NK-92 treated with Interleukin-12 subunit alpha and Interleukin-12 subunit beta, amount 100 ng/mL, for 24 hours (cell line): ENCODE data around the gene EXOC5.
"Not testable (repeated sequence)": the region's sequence is repeated elsewhere in the genome, so short reads cannot be mapped to it uniquely, and the experiment has no call there.

Experiments
- DNase-seq: peaks from one replicate; lab custom pipeline; 2025; lab: John Stamatoyannopoulos, UW

The EXOC5 gene

DNA sequence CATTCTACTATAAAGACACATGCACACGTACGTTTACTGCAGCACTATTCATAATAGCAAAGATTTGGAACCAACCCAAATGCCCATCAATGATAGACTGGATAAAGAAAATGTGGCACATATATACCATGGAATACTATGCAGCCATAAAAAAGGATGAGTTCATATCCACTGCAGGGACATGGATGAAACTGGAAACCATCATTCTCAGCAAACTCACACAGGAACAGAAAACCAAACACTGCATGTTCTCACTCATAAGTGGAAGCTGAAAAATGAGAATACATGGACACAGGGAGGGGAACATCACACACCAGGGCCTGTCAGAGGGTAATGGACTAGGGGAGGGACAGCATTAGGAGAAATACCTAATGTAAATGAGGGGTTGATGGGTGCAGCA is 10.5 kb downstream of the EXOC5 start:
- DNase-seq = not testable (repeated sequence)

- DNase-seq = no peak
These were observed 13.8 kb downstream of the EXOC5 start for GRCh38 chr14:57254884-57255283.

GRCh38 chr14:57246933-57247657 is 21.6 kb downstream of the EXOC5 start:
- no peak for DNase-seq

GRCh38 chr14:57245941-57246340 is 22.8 kb downstream of the EXOC5 start:
- DNase-seq = no peak

DNA sequence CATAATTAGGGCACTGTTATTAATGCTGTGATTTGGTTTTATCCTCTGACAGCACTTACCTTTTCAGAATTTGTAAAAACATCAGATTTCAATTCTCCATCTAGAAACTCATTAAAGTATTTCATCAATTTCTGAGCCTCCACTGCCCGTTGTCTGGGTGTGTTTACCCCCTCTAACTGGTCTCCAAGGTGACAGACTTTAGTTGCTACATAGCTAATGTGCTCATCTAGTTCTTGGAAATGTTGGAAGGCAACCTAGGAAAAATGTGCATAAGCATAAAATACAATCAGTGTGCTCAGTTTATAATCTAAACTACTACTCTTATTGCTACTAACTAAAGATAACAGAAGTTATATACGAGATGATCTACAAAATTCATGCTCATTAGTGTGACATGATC is 24.6 kb downstream of the EXOC5 start:
- no peak for DNase-seq

DNA sequence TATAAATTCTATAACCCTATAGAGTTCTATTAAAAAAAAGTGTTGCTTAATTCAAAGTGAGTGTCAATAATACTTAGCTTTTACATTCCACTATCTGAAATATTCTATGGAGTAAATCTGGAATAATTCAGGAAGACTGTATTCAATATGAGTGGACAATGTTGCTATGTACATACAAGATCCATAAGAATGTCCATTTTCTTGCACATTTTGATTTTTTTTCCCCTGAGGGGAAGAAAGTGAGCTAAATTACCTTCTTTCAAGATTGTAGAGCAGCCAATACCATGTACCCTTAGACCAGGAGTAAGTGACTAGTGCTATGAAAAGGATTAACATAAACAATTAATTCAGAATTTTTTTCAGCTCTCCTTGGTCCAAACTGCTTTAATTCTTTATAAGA is 25.4 kb downstream of the EXOC5 start:
- DNase-seq = no peak

- not testable (repeated sequence) for DNase-seq
These were observed 28.6 kb downstream of the EXOC5 start for GRCh38 chr14:57240115-57240514.

DNA sequence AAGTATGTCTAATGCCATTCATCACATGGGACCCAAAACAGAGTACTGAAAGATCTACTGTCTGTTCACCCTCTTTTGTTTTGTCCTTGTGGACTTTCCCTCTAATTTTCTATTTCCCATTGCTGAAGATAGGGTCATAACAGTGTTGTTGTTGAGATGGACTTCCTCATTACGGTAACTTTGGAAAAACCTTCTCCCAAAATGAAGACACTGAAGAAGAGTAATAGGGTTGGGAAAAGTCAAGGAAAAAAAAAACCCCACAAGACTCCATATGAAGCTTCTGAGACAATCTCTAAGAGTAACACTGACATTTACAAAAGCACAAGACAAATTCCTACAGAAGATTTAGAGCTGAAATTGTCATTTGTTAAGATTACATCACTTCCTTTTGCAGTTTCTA is 36.7 kb downstream of the EXOC5 start:
- no peak for DNase-seq

DNA sequence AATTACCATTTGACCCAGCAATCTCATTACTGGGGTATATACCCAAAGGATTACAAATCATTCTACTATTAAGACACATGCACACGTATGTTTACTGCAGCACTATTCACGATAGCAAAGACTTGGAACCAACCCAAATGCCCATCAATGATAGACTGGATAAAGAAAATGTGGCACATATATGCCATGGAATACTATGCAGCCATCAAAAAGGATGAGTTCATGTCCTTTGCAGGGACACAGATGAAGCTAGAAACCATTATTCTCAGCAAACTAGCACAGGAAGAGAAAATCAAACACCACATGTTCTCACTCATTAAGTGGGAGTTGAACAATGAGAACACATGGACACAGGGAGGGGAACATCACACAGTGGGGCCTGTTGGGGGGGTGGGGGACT is 40.4 kb downstream of the EXOC5 start:
- not testable (repeated sequence) for DNase-seq

DNA sequence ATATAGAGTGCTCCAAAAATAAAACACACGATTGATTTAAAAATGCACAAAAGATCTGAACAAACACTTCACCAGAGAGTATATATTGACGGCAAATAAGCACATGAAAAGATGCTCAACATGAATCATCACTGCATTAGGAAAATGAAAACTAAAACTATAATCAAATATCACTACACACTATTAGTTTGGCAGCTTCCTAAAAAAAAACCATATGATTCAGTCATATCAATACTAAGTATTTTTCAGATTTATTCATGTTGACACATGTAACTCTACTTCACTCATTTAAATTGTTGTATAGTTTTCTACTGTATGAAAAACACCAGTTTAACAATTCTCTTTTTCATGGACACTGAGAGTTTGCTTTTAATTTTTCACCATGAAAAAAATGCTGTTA is 41.6 kb downstream of the EXOC5 start:
- no peak for DNase-seq

- no peak for DNase-seq
These were observed 46.8 kb downstream of the EXOC5 start for GRCh38 chr14:57221931-57222330.

GRCh38 chr14:57212919-57213318 is 55.8 kb downstream of the EXOC5 start:
- DNase-seq = no peak

DNA sequence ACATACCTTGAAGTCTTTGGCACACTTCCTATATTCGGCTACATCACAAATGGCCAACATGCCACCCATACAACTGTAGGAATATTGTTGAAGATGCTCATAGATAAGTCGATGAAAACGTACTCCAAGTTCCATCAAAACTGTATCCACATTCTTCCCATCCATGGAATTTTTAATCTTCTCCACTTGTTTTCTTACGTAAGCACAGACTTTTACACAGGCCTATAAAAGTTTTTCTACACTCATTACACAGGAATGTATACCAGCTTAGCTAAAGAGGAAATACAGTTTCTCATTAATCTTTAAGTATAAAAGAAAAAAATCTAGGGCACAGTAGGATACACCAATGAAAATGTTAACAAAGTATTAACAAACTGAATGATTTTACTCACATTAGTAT is 59.1 kb downstream of the EXOC5 start:
- DNase-seq = no peak

- no peak for DNase-seq
These were observed 62.8 kb downstream of the EXOC5 start for GRCh38 chr14:57205938-57206337.

DNA sequence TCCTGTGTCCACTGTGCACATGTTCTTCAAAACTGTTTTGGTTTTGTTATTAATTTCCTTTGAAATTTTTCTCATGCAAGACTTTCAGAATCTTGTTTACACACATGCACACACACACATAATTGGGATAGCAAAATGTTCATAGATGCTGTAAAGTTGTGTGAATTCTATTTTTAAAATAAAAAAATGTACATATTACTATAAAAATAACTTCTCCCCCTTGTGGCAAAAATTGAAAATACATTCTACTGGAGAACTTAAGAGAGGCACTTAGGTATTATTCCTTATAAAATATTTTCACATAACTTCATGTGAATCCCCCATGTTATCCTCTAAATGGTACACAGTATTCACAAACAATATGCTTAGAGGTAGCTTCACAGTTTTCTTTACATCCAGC is 66.0 kb downstream of the EXOC5 start:
- DNase-seq = not testable (repeated sequence)

DNA sequence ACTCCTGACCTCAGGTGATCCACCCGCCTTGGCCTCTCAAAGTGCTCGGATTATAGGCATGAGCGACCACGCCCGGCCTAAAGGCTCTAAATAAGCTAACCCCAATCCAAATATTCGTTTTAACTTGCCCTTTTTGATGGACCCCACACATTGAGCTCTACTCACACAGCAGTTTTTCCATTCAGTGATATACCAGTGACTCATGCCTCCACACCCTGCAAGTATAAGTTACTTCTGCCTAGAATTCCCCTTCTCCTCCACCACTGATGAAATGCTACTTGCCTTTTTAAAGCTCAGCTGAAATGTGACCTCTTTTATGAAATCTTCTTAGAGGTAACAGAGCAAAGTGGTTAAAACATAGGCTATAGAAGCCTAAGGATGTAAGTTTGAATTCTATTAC is 68.8 kb downstream of the EXOC5 start:
- no peak for DNase-seq

DNA sequence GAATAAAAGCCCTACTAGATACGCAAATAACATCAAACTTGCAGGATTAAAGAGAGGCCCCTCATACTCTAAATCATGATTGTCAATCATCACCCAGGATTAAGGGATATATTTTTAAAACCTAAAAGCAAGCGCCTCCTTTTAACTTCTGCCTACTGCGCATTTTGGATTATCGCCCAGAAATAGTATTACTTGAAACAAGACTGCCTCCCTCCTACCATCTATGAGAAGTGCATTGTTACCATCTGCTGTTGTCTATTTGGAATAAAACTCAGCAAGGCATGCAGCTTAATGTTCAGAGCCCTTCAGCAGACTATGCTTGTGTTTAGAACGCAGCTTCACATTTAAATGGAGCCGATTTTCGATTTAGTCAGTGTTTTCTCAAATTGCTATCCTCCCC is 79.6 kb downstream of the EXOC5 start:
- no peak for DNase-seq

DNA sequence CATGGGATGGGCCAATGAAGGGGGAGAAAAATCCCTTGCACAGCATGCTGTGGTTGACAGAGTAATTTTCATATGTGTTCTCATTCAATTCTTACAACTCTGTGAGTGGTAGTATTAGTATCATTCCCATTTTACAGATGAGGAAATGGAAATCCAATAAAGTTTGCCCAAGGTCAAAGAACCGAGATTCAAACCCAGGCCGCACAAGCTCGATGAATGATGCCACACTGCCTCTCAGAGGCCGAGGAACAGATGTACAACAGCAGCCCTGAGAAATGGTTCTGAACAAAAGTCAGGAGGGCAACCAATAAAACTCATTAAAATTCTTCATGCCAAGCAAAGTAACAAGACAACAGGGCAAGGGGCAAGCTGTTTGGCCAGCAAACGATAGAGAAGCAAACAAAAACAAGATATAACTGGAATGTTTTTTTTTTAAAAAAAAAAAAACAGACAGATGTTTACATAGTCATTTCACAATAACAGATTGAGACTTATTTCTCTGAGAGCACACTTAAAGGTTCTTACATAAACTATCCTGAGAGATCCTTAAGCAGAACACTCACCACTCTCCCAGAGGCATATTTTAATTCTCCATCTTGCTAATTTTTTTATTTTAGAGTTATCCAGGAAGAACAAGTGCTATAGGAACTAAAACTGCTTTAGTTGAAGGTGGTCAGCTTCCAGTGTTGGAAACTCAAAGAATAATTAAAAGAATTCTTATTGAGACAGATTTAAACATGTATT is 85.8 kb downstream of the EXOC5 start:
- DNase-seq = no peak

GRCh38 chr14:57179273-57179672 is 89.4 kb downstream of the EXOC5 start:
- DNase-seq = no peak

GRCh38 chr14:57174466-57174865 is 94.2 kb downstream of the EXOC5 start:
- no peak for DNase-seq

GRCh38 chr14:57171903-57172302 is 96.8 kb downstream of the EXOC5 start:
- DNase-seq = no peak

DNA sequence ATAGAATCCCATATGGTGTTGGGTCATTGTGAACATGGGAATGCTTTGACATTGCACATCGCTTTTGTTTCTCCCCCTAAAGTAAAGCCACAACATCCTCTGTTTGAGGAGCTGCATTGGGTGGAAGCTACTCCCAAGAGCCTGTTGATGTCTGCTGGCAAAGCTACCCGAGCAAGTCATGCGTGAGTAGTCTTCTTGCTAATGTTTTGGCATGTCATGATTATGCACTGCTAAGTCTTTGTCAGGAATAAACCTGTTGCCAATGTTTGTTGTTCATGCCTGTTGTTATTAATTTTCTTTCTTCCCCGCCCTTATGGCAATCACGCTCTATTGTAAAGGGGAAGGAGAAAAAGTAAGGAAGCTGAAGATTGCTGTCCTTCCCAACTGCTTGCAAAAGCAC is 97.3 kb downstream of the EXOC5 start:
- no peak for DNase-seq

- no peak for DNase-seq
These were observed 98.8 kb downstream of the EXOC5 start for GRCh38 chr14:57169901-57170300.
